H1 (cell line): ENCODE measurements around the gene SOBP. TPM values are rescaled to one million over a fixed set of nuclear protein-coding genes. Genes with fewer than 3 reads are reported as not detected.

Experiments
- CTCF ChIA-PET: fragments of 300-600 bp; sonication (Branson Sonifier 250); formaldehyde crosslinking; loops from one replicate; lab custom pipeline; 2021; ENCODE audit not compliant: partially characterized antibody; lab: Charles Lee
- POLR2A ChIA-PET: fragments of 300-600 bp; sonication (Branson Sonifier 250); formaldehyde crosslinking; loops from one replicate; lab custom pipeline; 2021; ENCODE audit warnings: inconsistent platforms; ENCODE audit not compliant: partially characterized antibody; lab: Charles Lee
- DNase-seq, 2 experiments: peaks; one replicate each; pipeline versions ENCODE4 v3.0.0 to v3.0.0-alpha.2; 2010 to 2022; ENCODE audit warnings: low spot score in 2 of 2, low read depth in 1 of 2, mixed read lengths in 1 of 2
- FAIRE-seq: peaks from 2 replicates; lab custom pipeline; 2011; peaks lifted over from hg19 to GRCh38; lab: Jason Lieb, UNC
- H2AFZ ChIP-seq: 2 replicates; pipeline ENCODE4 v1.8.1; 2012; ENCODE audit warnings: low read length, inconsistent platforms
- H2AK5ac ChIP-seq: 2 replicates; pipeline ENCODE4 v1.6.1; 2013; ENCODE audit warnings: low read depth, low read length
- H2BK120ac ChIP-seq: replicated peaks from 2 replicates; pipeline ENCODE3; 2013; ENCODE audit warnings: low read depth, low read length, inconsistent platforms
- H2BK12ac ChIP-seq: 2 replicates; pipeline ENCODE4 v1.6.1; 2013; ENCODE audit warnings: low read depth, low read length
- H2BK15ac ChIP-seq: 2 replicates; pipeline ENCODE4 v1.6.1; 2013; ENCODE audit warnings: low read length
- H2BK20ac ChIP-seq: 2 replicates; pipeline ENCODE4 v1.6.1; 2013; ENCODE audit warnings: low read length
- H2BK5ac ChIP-seq: 2 replicates; pipeline ENCODE4 v1.6.1; 2013; ENCODE audit warnings: low read depth, low read length
- H3K14ac ChIP-seq: 2 replicates; pipeline ENCODE4 v1.6.1; 2013; ENCODE audit warnings: inconsistent platforms; ENCODE audit not compliant: insufficient read length
- H3K18ac ChIP-seq: 2 replicates; pipeline ENCODE4 v1.6.1; 2013; ENCODE audit warnings: low read length; ENCODE audit errors: extremely low read depth
- H3K23ac ChIP-seq: 2 replicates; pipeline ENCODE4 v1.6.1; 2013; ENCODE audit warnings: inconsistent platforms; ENCODE audit not compliant: insufficient read length
- H3K23me2 ChIP-seq: 2 replicates; pipeline ENCODE4 v1.6.1; 2013; ENCODE audit warnings: low read depth, low read length
- H3K27ac ChIP-seq: 2 replicates; pipeline ENCODE4 v1.6.1; 2011; ENCODE audit warnings: low read depth, low read length, inconsistent platforms
- H3K27me3 ChIP-seq, 4 experiments: replicated peaks in 1 of 4; 1 replicate in 1 of 4; 2 replicates in 3 of 4; pipeline versions ENCODE4 v1.6.1 to v1.8.1; 2011 to 2013; ENCODE audit warnings: low read length in 3 of 4, mild to moderate bottlenecking in 3 of 4, inconsistent platforms in 2 of 4, mixed read lengths in 2 of 4, moderate library complexity in 1 of 4; ENCODE audit not compliant: control insufficient read depth in 3 of 4, insufficient read depth in 3 of 4; ENCODE audit errors: extremely low read depth in 1 of 4
- H3K36me3 ChIP-seq, 4 experiments: 2 replicates each; pipeline versions ENCODE4 v1.6.1 to v1.8.1; 2011 to 2013; ENCODE audit warnings: mild to moderate bottlenecking in 4 of 4, low read length in 3 of 4, moderate library complexity in 2 of 4, control low read depth in 1 of 4, inconsistent platforms in 1 of 4; ENCODE audit not compliant: insufficient read depth in 4 of 4, control insufficient read depth in 2 of 4
- H3K4ac ChIP-seq: replicated peaks from 2 replicates; pipeline ENCODE3; 2013; ENCODE audit warnings: low read length, low read depth, mixed read lengths, inconsistent platforms; ENCODE audit not compliant: insufficient read length
- H3K4me1 ChIP-seq, 4 experiments: replicated peaks in 1 of 4; 1 replicate in 1 of 4; 2 replicates in 3 of 4; pipeline versions ENCODE4 v1.6.1 to v1.8.1; 2011 to 2013; ENCODE audit warnings: low read length in 3 of 4, inconsistent platforms in 2 of 4, mixed read lengths in 1 of 4; ENCODE audit not compliant: insufficient read depth in 4 of 4, control insufficient read depth in 3 of 4
- H3K4me2 ChIP-seq, 2 experiments: 2 replicates each; pipeline versions ENCODE4 v1.6.1 to v1.8.1; 2011 to 2013; ENCODE audit warnings: low read depth in 2 of 2, low read length in 2 of 2, control low read depth in 1 of 2, inconsistent platforms in 1 of 2, mild to moderate bottlenecking in 1 of 2; ENCODE audit not compliant: insufficient read depth in 1 of 2
- H3K4me3 ChIP-seq, 4 experiments: fragments of 200-600, 300-600 bp in 1 of 4; sonication (generic), shearing (Covaris generic), sonication (Bioruptor Twin) in 1 of 4; 2 replicates each; pipeline versions ENCODE4 v1.5.1 to v1.8.1; 2011 to 2016; ENCODE audit warnings: low read length in 4 of 4, low read depth in 3 of 4, control low read depth in 2 of 4, inconsistent platforms in 2 of 4, mild to moderate bottlenecking in 2 of 4, mixed read lengths in 1 of 4, moderate library complexity in 1 of 4; ENCODE audit not compliant: insufficient read depth in 2 of 4; ENCODE audit errors: extremely low read depth in 1 of 4
- H3K56ac ChIP-seq: replicated peaks from 2 replicates; pipeline ENCODE3; 2013; ENCODE audit warnings: low read depth, mild to moderate bottlenecking, mixed read lengths, low read length, inconsistent platforms; ENCODE audit not compliant: insufficient read length
- H3K79me1 ChIP-seq: 2 replicates; pipeline ENCODE4 v1.6.1; 2013; ENCODE audit warnings: low read depth, low read length, control low read depth
- H3K79me2 ChIP-seq, 2 experiments: 2 replicates each; pipeline versions ENCODE4 v1.6.1 to v1.8.1; 2012 to 2013; ENCODE audit warnings: low read length in 2 of 2, mild to moderate bottlenecking in 2 of 2, inconsistent platforms in 1 of 2; ENCODE audit not compliant: insufficient read depth in 2 of 2, control insufficient read depth in 1 of 2
- H3K9ac ChIP-seq, 4 experiments: replicated peaks in 1 of 4; 1 replicate in 1 of 4; 2 replicates in 3 of 4; pipeline versions ENCODE4 v1.6.1 to v1.8.1; 2011 to 2013; ENCODE audit warnings: low read depth in 3 of 4, low read length in 3 of 4, control low read depth in 2 of 4, mild to moderate bottlenecking in 2 of 4, moderate library complexity in 2 of 4, inconsistent platforms in 1 of 4; ENCODE audit errors: extremely low read depth in 1 of 4
- H3K9me3 ChIP-seq, 2 experiments: 2 replicates each; pipeline versions ENCODE4 v1.6.1 to v1.8.1; 2012 to 2013; ENCODE audit warnings: mild to moderate bottlenecking in 2 of 2, moderate library complexity in 2 of 2, control low read depth in 1 of 2, inconsistent platforms in 1 of 2, low read depth in 1 of 2, low read length in 1 of 2, mixed read lengths in 1 of 2; ENCODE audit not compliant: insufficient read depth in 2 of 2
- H4K20me1 ChIP-seq, 2 experiments: replicated peaks in 1 of 2; 2 replicates each; pipeline versions ENCODE3 to v1.8.1; 2011 to 2013; ENCODE audit warnings: inconsistent platforms in 2 of 2, low read length in 2 of 2, mild to moderate bottlenecking in 1 of 2; ENCODE audit not compliant: insufficient read depth in 2 of 2, control insufficient read depth in 1 of 2
- H4K5ac ChIP-seq: 2 replicates; pipeline ENCODE4 v1.6.1; 2013; ENCODE audit warnings: low read length, low read depth, mixed read lengths, inconsistent platforms; ENCODE audit not compliant: insufficient read length
- H4K8ac ChIP-seq: 2 replicates; pipeline ENCODE4 v1.8.0; 2013; ENCODE audit warnings: mild to moderate bottlenecking, moderate library complexity, low read length, inconsistent platforms; ENCODE audit not compliant: insufficient read depth; ENCODE audit errors: extremely low read depth
- H4K91ac ChIP-seq: replicated peaks from 2 replicates; pipeline ENCODE3; 2013; ENCODE audit warnings: low read length, mixed read lengths, inconsistent platforms; ENCODE audit not compliant: insufficient read length
- CHD2 ChIP-seq: IDR thresholded peaks from 2 replicates; pipeline ENCODE4 v1.6.1; 2012; ENCODE audit warnings: low read length, improper control_type of control experiment
- GABPA ChIP-seq: IDR thresholded peaks from 2 replicates; pipeline ENCODE4 v1.6.1; 2011; ENCODE audit warnings: mild to moderate bottlenecking, low read length, moderate library complexity, borderline replicate concordance; ENCODE audit not compliant: insufficient read depth
- KDM1A ChIP-seq: fragments of 200-600, 300-600 bp; sonication (generic); IDR thresholded peaks from 2 replicates; pipeline ENCODE4 v1.7.1; 2016; ENCODE audit warnings: mild to moderate bottlenecking, low read length, borderline replicate concordance
- KDM5A ChIP-seq: fragments of 200-600 bp; IDR thresholded peaks from 2 replicates; pipeline ENCODE4 v1.7.1; 2012; ENCODE audit warnings: mild to moderate bottlenecking, low read length, inconsistent platforms, mixed read lengths
- NRF1 ChIP-seq: IDR thresholded peaks from 2 replicates; pipeline ENCODE4 v1.6.1; 2011; ENCODE audit warnings: mild to moderate bottlenecking, low read depth, low read length, improper control_type of control experiment
- POU5F1 ChIP-seq: IDR thresholded peaks from 2 replicates; pipeline ENCODE4 v1.6.1; 2011; ENCODE audit warnings: low read depth, mild to moderate bottlenecking, low read length, moderate library complexity
- RNF2 ChIP-seq: fragments of 200-900, 300-1000 bp; sonication (generic); IDR thresholded peaks from 2 replicates; pipeline ENCODE4 v1.7.1; 2016; ENCODE audit warnings: borderline replicate concordance, low read depth, mild to moderate bottlenecking, antibody characterized with exemption, low read length; ENCODE audit not compliant: poor library complexity, severe bottlenecking; ENCODE audit errors: missing control alignments
- SIN3A ChIP-seq, 2 experiments: IDR thresholded peaks in 1 of 2; conservative IDR thresholded peaks in 1 of 2; 2 replicates each; pipeline ENCODE4 v1.6.1; 2011 to 2012; ENCODE audit warnings: low read length in 2 of 2, improper control_type of control experiment in 1 of 2, low read depth in 1 of 2, mild to moderate bottlenecking in 1 of 2
- SP4 ChIP-seq: IDR thresholded peaks from 2 replicates; pipeline ENCODE4 v1.6.1; 2012; ENCODE audit warnings: low read length, inconsistent platforms
- SRF ChIP-seq: IDR thresholded peaks from 2 replicates; pipeline ENCODE4 v1.6.1; 2011; ENCODE audit warnings: mild to moderate bottlenecking, low read depth, low read length, moderate library complexity
- TEAD4 ChIP-seq: IDR thresholded peaks from 2 replicates; pipeline ENCODE4 v1.6.1; 2012; ENCODE audit warnings: low read depth, low read length, inconsistent platforms, mixed read lengths
- YY1 ChIP-seq: IDR thresholded peaks from 2 replicates; pipeline ENCODE4 v1.6.1; 2011; ENCODE audit warnings: low read depth, mild to moderate bottlenecking, low read length
- WGBS, 2 experiments: shearing (Covaris generic) in 1 of 2; methylation state at CpG; one replicate each; pipeline versions ENCODE4 v1.1.6 to v1.1.7; 2013 to 2015; ENCODE audit warnings: low lambda C conversion rate in 2 of 2, mixed read lengths in 2 of 2, inconsistent platforms in 1 of 2, low coverage in 1 of 2, missing lambda C conversion rate in 1 of 2; ENCODE audit not compliant: insufficient replicate concordance in 2 of 2, insufficient coverage in 1 of 2, insufficient read length in 1 of 2; ENCODE audit errors: extremely low coverage in 1 of 2, missing lambda C conversion rate in 1 of 2; 5-methylcytosine and 5-hydroxymethylcytosine counted together
- polyA plus RNA-seq, 7 experiments: library from polyadenylated mRNA; depleted of rRNA in 3 of 7; stranded (reverse) in 5 of 7; unstranded in 2 of 7; fragments of >200 nt in 5 of 7; fragments of 200-250 nt in 2 of 7; gene quantifications; 1 replicate in 5 of 7; 2 replicates in 1 of 7; 4 replicates in 1 of 7; pipeline versions ENCODE4 v1.2.1 to v1.2.3, GENCODE V29; 2011 to 2013; ENCODE audit warnings: missing spikeins in 2 of 7, mixed read lengths in 2 of 7
- total RNA-seq: library from RNA; stranded (reverse); fragmentation: NEBNext Ultra II Directional; extraction: Animal tissue kit (Norgen Biotek cat#: 25700); gene quantifications from 2 replicates; pipeline ENCODE4 v1.2.1, GENCODE V29; 2021
- TF ChIP-seq, protein P1 (sequence below): IDR thresholded peaks from 2 replicates; pipeline ENCODE4 v1.6.1; 2012; ENCODE audit warnings: inconsistent platforms
- TF ChIP-seq, protein P2 (sequence below): IDR thresholded peaks from 2 replicates; pipeline ENCODE4 v1.6.1; 2012; ENCODE audit warnings: inconsistent platforms

SOBP gene
- total and polyA plus RNA-seq, 2 of the 8 experiments (the other 6 are each of a cell fraction or from before 2014, with no cell fraction given) = 0.45 to 6.2 TPM

DNA sequence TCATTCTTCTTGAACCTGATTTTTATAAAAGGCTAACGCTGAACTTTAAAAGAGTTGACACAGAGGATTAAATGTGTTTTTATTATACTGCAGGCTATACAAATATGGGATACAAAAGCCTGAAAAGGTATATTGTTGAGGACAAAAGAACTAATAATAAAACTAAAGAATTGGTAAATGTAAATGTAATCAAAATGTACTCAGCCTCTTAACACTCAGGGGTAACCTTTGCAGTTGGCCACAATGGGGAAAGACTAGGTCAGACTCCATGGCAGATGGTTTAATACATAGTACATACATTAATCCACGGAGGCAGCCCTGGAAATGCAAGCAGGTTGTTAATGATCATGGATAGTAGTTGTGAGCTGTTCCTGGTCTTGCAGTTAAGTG is 57.5 kb downstream of the SOBP start:
- H2BK12ac ChIP-seq = no peak overlapping the region
- no peaks in the 10 kb centered on the region for H3K27me3 ChIP-seq
- no peak overlapping the region for H3K4me3 ChIP-seq
- H2AK5ac ChIP-seq = no peak overlapping the region
- peak; percentile 28 for FAIRE-seq
- no peak overlapping the region for H3K14ac ChIP-seq
- H3K4me2 ChIP-seq = no peak overlapping the region
- H3K9me3 ChIP-seq = no peaks in the 10 kb centered on the region
- H3K56ac ChIP-seq = no peak overlapping the region
- H3K27ac ChIP-seq = no peak overlapping the region
- H2BK20ac ChIP-seq = no peak overlapping the region
- H3K9ac ChIP-seq = no peak overlapping the region
- no peak overlapping the region for H2BK120ac ChIP-seq
- no peaks in the 10 kb centered on the region for H4K20me1 ChIP-seq
- ChIA-PET POLR2A (no interaction called here), CTCF (no interaction called here)
- 60% methylated on average over 2 of the region's 2 CpGs; no CpG with 5 or more reads in 1 of the 2 experiments for WGBS, 2 experiments
- H4K91ac ChIP-seq = no peak overlapping the region
- no peak overlapping the region for H2BK15ac ChIP-seq
- H3K36me3 ChIP-seq = no peaks in the 10 kb centered on the region; a peak in 2 of 8 replicates
- no peak overlapping the region for H3K18ac ChIP-seq
- no peak overlapping the region for H3K4ac ChIP-seq
- H3K4me1 ChIP-seq = no peaks in the 10 kb centered on the region
- DNase-seq = no peak
- H3K79me1 ChIP-seq = no peaks in the 10 kb centered on the region
- no peak overlapping the region for H2BK5ac ChIP-seq
- no peak overlapping the region for H4K5ac ChIP-seq
- H3K79me2 ChIP-seq = no peaks in the 10 kb centered on the region
- H4K8ac ChIP-seq = no peak overlapping the region
- H2AFZ ChIP-seq = no peak overlapping the region
- H3K23ac ChIP-seq = no peak overlapping the region
- no peaks in the 10 kb centered on the region for H3K23me2 ChIP-seq
- TF ChIP-seq RNF2 (no peak), TEAD4 (no peak), YY1 (no peak), GABPA (no peak), SP4 (no peak), NRF1 (no peak), POU5F1 (no peak), SIN3A (conservative IDR thresholded peaks at IDR 0.05 in 1 of 2, IDR thresholded peaks at IDR 0.05 in 1 of 2; ENCODE audit: low read depth in 1 of 2, low read length in 2 of 2) (no peak), KDM1A (no peak), SRF (no peak), CHD2 (no peak), KDM5A (no peak)
- TF ChIP-seq, protein P1, sequence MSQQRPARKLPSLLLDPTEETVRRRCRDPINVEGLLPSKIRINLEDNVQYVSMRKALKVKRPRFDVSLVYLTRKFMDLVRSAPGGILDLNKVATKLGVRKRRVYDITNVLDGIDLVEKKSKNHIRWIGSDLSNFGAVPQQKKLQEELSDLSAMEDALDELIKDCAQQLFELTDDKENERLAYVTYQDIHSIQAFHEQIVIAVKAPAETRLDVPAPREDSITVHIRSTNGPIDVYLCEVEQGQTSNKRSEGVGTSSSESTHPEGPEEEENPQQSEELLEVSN = no peak
- TF ChIP-seq, protein P2, sequence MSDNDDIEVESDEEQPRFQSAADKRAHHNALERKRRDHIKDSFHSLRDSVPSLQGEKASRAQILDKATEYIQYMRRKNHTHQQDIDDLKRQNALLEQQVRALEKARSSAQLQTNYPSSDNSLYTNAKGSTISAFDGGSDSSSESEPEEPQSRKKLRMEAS = no peak
